ENCODE results near the gene AMBP.

The AMBP gene

DNA sequence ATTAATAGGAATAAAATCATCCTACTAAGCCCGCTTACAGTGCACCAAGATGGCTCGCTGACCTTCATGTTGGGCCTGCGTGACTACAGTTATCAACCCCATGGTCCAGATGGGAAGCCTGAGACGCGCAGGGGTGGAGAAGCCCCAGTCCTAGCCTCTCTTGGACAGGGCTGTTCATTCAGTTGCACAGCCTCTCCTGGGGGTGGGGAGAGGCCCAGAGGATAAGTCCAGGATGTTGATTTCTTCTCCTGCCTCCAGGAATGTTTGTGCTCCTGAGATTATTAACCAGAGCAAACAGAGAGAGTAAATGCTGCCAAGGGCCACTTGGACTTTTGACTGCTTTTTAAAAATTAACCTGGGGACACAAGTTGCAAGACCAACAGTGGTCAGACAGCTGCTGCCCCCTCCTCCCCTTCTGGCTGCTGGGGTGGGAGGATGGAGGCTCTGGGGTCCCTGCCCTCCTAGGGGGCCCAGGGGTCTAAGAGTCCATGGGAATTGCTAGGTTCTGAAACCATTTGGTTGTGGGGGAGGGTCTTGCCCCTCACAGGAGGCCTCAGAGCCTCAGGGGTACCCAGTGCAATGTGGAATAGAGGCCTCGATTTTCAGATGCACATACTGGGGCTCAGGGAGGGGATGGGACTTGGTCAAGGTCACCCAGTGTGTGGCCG is 2.8 kb upstream of the AMBP start:
- DNase-seq (ENCODE audit: insufficient read length, low spot score), result no peak
- TF ChIP-seq POLR2A (IDR thresholded peaks at IDR 0.05; ENCODE audit: low read depth, low read length), result no peak
- no peak for FAIRE-seq

GRCh38 chr9:114080195-114080772 is 2.2 kb upstream of the AMBP start:
- DNase-seq (ENCODE audit: insufficient read length, low spot score) (no peak), FAIRE-seq (no peak)
- TF ChIP-seq POLR2A (IDR thresholded peaks at IDR 0.05; ENCODE audit: low read depth, low read length), result no peak

- no peak for FAIRE-seq
- no peak for TF ChIP-seq POLR2A (IDR thresholded peaks at IDR 0.05; ENCODE audit: low read depth, low read length)
Observed at GRCh38 chr9:114078781-114079156, 669 bp upstream of the AMBP start.

GRCh38 chr9:114077162-114077837 is 800 bp downstream of the AMBP start:
- FAIRE-seq, result no peak
- TF ChIP-seq POLR2A (IDR thresholded peaks at IDR 0.05; ENCODE audit: low read depth, low read length), result no peak
- no peak for DNase-seq (ENCODE audit: insufficient read length, low spot score)

More at GRCh38 chr9:114078781-114079156, 669 bp upstream of the AMBP start:
- DNase-seq (ENCODE audit: insufficient read length, low spot score), result no peak

- DNase-seq (ENCODE audit: insufficient read length, low spot score), result no peak
- no peak for FAIRE-seq
- TF ChIP-seq POLR2A (IDR thresholded peaks at IDR 0.05; ENCODE audit: low read depth, low read length), result no peak
Observed at GRCh38 chr9:114076237-114077161, 1.6 kb downstream of the AMBP start.

GRCh38 chr9:114075602-114076001 is 2.5 kb downstream of the AMBP start:
- FAIRE-seq (no peak), DNase-seq (ENCODE audit: insufficient read length, low spot score) (no peak)
- TF ChIP-seq POLR2A (IDR thresholded peaks at IDR 0.05; ENCODE audit: low read depth, low read length), result no peak

DNA sequence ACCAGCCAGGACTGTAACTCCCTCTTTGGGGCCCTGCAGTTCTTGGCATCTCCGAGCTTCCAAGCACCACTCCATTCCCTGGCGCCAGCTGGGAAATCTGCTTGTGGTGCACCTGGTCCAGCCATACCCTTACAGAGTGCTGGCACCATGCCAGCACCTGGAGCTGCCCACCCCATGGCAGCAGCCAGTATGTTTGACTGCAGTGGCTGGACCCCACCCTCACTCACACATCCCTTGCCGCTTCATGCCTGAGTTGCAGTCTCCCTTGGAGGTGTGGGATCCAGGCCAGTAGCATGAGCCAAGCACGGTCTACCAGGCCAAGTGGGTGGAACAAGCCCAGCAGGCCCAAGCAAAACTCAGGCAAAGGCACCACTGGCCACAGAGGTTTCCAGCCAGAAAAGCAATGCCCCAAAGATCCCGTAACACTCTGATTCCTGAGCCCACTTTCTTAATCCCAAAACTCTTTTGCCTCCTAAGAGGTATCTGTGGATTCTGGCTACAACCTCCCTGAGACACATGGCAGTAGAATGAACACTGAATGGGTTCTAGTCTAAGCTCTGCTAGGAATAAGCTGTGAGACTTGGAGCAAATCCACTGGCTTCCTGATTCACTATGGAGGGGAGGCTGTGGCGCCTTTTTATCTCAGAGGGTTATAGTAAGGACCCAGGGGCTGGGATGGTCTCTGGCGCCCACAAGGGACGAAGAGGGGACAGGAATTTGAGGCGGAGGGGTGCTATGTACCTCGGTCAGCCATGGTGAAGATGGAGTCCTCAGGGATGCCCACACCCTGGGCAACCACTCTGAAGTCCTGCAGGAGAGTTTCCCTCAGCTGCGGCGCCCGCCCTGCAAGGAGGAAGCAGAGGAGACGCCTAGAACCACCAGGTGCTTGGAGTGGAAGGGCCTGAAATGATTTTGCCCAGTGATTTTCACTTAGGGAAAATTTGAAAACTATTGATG is 5.6 kb downstream of the AMBP start:
- FAIRE-seq, result no peak
- DNase-seq (ENCODE audit: insufficient read length, low spot score), result no peak
- no peak for TF ChIP-seq POLR2A (IDR thresholded peaks at IDR 0.05; ENCODE audit: low read depth, low read length)

DNA sequence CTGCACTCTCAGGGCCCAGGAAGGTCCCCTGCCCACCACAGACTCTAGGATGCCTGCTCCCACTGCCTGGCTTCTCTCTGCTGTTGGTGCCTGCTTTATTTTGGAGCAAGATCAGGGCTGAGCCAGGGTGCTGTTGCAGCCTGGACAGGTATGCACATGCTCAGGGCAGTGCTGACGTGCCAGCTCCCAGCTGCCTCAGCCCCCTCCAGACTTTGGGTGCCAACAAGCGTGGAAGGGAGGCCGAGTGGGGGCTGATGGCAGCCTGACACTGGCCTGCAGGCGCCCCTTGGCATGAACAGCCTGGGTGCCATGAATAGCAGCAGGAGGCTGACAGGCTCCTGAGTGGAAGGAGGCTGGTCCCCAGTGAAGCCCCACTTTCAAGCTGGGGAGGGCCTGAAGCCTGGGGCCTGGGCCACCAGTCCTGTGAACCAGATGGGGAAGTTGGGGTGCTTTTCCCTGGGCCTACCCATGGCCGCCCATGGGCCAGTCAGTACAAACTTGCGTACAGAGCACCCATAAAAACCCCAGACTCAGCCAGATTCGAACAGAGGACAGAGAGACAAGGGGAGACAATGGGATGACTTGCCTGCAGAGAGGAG is 6.8 kb downstream of the AMBP start:
- no peak for TF ChIP-seq POLR2A (IDR thresholded peaks at IDR 0.05; ENCODE audit: low read depth, low read length)
- no peak for DNase-seq (ENCODE audit: insufficient read length, low spot score)
- FAIRE-seq, result no peak

GRCh38 chr9:114070188-114071103 is 7.7 kb downstream of the AMBP start:
- TF ChIP-seq POLR2A (IDR thresholded peaks at IDR 0.05; ENCODE audit: low read depth, low read length), result no peak
- DNase-seq (ENCODE audit: insufficient read length, low spot score) (no peak), FAIRE-seq (no peak)

DNA sequence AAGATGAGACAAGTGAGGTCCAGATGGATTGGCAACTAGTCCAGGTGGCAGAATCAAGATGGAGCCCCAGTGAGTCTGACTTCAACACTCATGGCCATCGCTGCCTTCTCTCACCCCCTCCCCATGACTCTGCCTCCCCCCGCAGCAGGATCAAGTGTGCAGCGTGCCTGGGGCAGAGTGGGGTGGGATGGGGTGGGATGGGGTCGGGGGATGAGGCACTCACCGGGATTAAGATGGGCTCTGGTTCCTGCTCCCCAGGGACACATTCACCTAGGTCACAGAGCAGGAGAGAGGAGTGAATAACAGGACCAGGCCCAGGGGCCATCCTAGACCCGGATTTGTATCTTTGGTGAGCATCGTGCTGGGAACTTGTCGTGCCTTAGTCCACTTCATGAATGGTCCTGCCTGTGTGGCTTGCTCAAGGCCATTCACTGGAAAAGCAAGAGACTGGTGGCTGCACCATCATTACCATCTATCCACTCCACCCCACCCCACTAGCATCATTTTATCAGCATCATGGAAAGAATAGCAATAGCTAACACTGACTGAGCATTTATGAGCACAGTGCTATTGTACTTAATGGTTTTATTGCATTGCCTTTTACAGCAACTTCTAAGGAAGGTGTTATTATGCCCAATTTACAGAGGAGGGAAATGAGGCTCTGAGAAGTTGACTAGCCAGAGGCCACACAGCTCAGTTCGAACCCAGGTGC is 8.5 kb downstream of the AMBP start:
- FAIRE-seq (no peak), DNase-seq (ENCODE audit: insufficient read length, low spot score) (no peak)
- TF ChIP-seq POLR2A (IDR thresholded peaks at IDR 0.05; ENCODE audit: low read depth, low read length), result no peak

GRCh38 chr9:114065304-114065703 is 12.8 kb downstream of the AMBP start:
- DNase-seq (ENCODE audit: insufficient read length, low spot score) (no peak), FAIRE-seq (no peak)
- no peak for TF ChIP-seq POLR2A (IDR thresholded peaks at IDR 0.05; ENCODE audit: low read depth, low read length)
